ENCODE data around the gene SRC.
"Not testable (repeated sequence)": the region's sequence is repeated elsewhere in the genome, so short reads cannot be mapped to it uniquely, and the experiment has no call there.

The SRC gene

GRCh38 chr20:37365760-37366638 is 20.1 kb downstream of the SRC start:
- DNase-seq: no peak

DNA sequence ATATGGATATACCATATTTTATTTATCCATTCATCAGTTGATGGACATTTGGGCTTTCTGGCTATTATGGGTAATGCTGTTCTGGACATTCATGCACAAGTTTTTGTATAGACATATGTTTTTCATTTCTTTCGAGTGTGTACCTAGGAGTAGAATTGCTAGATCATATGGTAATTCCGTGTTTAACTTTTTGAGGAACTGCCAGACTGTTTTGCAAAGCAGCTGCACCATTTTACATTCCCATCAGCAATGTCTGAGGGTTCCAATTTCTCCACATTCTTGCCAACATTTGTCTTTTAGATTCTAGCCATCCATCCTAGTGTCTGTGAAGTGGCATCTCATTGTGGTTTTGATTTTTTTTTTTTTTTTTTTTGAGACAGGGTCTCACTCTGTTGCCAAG is 20.8 kb downstream of the SRC start:
- no peak for DNase-seq

GRCh38 chr20:37369846-37370245 is 23.9 kb downstream of the SRC start:
- DNase-seq: no peak

DNA sequence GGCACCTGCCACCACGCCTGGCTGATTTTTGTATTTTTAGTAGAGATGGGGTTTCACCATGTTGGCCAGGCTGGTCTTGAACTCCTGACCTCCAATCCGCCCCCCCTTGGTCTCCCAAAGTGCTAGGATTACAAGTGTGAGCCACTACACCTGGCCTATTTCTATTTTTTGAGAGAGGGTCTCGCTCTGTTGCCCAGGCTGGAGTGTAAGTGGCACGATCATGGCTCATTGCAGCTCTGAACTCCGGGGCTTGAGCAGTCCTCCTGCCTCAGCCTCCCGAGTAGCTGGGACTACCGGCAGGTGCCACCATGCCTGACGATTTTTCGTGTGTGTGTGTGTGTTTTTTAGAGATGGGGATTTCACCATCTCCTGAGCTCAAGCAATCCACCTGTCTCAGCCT is 25.9 kb downstream of the SRC start:
- DNase-seq: not testable (repeated sequence)

DNA sequence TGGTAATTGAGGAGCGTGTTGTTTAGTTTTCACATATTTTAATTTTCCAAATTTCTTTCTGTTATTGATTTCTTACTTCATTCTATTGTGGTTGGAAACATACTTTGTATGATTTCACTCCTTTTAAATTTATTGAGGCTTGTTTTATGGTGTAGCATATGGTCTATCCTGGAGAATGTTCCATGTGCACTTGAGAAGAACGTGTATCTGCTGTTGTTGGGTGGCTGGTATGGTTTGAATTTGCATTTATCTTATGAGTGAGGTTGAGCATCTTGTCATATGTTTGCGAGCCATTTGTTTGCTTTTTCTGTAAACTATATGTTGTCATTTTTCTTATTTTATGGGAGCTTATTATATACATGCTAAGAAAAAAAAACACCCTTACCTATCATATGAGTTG is 26.5 kb downstream of the SRC start:
- no peak for DNase-seq

GRCh38 chr20:37373020-37373598 is 27.2 kb downstream of the SRC start:
- DNase-seq: no peak

- no peak for DNase-seq
Observed at GRCh38 chr20:37375227-37375626, 29.3 kb downstream of the SRC start.

DNA sequence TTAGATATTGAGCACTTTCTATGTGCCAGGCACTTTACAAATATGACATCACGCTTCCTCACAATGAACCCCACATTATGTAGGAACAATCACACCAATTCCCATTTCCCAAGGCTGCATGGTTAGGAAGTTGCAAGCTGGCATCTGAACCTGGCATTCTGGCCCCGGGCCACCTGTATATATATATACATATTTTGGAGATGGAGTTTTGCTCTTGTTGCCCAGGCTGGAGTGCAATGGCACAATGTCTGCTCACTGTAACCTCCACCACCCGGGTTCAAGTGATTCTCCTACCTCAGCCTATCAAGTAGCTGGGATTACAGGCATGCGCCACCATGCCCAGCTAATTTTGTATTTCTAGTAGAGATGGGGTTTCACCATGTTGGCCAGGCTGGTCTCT is 30.4 kb downstream of the SRC start:
- no peak for DNase-seq

DNA sequence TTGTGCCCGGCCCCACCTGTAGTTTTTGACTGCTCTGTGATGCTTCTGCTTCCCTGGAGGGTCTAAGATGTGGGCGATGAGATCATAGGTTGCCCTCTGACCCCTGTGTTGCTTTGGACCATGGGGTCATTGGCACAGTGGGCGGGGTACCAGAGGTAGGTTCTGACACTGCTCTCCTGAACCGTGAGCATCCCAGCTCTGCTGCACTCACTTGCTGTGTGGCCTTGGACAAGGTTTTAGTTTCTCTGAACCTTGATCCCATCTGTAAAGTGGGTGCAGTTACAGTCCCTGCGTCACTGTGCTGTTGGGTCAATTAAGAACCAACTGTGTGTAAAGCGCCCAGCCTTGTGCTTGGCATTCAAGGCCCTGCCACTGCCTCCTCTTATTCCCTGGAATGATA is 30.9 kb downstream of the SRC start:
- DNase-seq: no peak

DNA sequence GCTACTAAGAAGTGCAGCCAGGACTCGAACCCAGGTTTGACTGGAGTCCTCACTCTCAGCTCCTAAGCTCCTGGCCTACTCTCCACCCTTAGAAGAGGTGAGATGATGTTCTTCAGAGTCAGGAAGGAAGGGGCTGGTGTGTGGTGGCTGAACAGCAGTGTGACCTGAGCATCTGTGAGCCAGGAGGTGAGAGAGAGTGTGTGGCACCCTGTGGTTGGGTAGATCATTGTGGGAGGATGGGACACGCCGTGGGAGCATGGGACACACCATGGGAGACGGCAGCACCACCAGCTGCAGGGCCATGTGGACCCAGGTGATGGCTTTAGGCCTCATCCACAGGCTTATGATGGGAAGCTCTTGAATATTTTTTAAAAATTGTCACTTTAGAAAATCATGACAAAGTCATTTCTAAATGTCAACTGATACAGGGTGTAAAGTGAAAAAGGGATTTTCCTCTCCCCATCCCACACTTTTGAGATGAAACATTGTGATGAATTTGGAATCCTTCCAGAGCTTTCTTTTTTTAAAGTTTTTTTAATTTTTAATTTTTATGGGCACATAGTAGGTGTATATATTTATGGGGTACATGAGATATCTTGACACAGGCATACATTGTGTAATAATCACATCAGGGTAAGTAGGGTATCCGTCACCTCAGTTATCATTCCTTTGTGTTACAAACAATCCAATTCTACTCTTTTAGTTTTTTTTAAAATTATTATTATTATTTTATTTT is 31.6 kb downstream of the SRC start:
- DNase-seq: no peak

- no peak for DNase-seq
Observed at GRCh38 chr20:37378420-37378784, 32.5 kb downstream of the SRC start.

DNA sequence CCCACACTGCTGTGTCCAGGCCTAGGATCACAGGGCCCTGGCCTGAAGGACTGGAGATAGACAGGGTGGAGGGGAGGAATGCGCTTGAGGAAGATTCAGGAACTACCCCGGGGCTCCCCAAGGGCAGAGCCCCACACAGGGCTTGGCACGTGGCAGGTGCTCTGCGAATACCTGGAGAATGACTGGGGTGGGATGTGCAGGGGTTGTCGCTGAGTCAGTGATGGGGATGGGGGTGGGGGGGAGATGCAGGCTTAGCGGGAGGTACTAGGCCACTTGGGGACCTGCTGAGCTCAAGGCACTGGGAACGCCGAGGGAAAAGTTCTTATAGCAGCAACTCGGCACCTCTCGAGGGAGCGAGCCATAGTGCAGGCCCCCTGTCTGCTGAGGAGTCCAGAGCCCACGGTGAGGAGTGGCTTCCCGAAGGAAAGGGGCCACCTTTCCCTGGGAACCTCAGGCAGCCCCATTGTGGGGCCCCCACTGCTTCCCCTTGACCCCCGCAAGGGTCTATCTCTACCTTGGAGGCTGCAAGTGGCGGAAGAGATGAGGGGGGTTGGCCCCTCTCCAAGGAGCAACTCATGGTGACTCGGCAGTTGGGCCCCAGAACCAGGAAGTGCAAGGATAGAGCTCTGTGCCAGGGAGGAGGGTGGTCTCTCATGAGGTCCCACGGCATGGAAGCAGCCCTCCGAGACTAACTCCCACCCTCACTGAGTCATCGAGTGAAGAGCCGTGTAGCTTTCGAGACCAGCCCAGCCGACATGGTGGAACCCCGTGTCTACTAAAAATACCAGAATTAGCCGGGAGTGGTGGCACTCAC is 33.1 kb downstream of the SRC start:
- no peak for DNase-seq

DNA sequence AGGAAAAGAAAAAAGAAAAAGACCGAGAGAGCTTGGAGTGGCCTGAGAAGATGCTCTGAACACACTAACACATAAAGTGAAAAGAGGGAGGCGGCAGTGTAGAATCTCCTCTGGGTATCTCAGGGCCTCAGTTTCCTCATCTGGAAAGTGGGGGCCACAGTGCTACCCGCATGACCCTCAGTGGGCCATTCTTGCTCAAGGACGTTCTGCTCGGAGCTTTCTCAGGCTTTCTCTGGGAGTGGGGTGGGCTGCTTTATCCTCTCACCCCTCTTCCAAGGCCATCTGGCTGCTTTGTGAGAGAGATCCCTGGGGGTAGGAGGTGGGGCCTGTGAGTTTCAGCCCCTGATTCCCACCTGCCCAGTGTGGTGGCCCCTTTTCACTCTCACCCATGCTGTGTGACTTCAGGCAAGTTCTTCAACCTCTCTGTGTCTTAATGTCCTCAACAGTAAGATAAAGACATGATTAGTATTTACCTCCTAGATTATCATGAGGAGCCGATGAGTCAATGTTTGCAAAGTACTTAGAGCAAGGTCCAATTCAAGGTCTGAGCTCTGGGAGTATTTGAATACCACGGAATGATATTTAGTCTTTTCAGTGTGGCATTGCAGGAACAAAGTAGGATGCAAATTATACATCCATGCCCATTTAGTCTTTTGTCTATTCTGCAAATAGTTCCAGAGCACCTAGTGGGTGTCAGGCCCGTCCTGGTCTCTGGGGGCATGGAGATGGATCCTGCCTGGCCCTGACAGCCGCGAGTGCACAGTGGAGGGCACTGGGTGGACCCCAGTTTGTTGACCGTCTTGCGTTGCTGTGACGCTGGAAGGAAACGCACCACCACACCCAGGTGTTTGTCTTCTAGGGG is 34.3 kb downstream of the SRC start:
- DNase-seq: no peak

DNA sequence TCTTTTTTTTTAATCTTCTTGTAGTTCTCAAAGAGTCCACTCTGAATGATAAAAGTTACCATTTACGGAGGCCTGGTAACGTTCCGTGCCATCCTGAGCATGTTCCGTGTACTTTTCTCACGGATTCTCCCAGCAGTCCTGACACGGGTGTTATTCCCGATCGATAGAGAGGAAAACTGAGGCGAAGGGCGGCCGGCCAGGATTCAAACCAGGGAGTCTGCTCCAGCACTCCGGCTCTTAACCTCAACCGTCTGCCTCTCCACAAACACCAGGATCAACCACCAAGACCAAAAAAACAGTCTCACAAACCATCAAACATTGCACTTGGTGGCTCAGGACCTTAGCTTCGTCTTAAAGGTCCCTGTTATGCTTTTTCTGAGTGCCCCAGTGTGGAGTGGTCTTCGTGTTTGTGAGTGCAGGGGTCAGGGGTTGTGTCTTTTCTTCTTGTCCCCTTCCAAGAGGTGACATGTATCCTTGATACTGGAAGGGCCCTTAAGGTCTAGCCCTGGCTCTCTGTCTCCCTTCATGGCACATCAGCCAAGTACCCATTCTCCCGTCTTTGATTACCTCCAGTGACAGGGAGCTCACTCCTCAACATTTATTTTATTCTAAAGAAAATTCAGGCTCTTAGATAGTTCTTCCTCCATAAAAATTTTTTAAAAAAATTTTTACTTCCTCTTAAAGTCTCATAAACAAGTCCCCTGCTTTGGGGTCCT is 35.1 kb downstream of the SRC start:
- no peak for DNase-seq

- no peak for DNase-seq
Observed at GRCh38 chr20:37381621-37382471, 35.9 kb downstream of the SRC start.

- no peak for DNase-seq
Observed at GRCh38 chr20:37382482-37383120, 36.7 kb downstream of the SRC start.

GRCh38 chr20:37383229-37383989 is 37.5 kb downstream of the SRC start:
- DNase-seq: no peak

- no peak for DNase-seq
Observed at GRCh38 chr20:37384683-37385174, 38.8 kb downstream of the SRC start.

DNA sequence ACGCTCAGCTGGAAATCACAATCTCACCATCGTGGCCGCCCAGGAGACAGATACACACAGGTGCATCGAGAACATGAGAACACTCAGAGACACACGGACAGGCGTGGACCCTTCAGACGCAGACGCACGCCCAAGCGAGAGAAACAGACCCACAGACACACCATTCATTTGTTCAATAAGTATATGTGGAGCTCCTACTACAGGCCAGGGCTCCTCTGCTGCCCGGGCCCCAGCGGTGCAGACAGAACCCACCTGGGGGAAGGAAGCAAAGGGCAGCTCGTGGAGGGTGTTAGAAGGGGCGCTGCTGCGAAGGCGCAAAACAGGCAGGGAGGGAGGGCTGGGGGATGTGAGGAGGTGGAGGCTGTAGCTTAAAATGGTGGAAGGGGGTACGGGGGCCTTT is 39.2 kb downstream of the SRC start:
- no peak for DNase-seq

Measured in NCI-H2081 (cell line).